Panc1 (cell line): ENCODE data around the gene TNFRSF17. TPM values are rescaled to one million over a fixed set of nuclear protein-coding genes. Genes with fewer than 3 reads are reported as not detected.

Experiments used
- ATAC-seq: fragments of 200-7000 bp; cut with Tn5 transposase; 2 replicates; pipeline ENCODE4 v1.9.1; 2020; ENCODE audit warnings: mild to moderate bottlenecking, moderate library complexity
- BruUV-seq: library from RNA; stranded (reverse); fragments of 400-500 nt; replicated peaks from 2 replicates; lab custom pipeline; 2021; lab: Mats Ljungman, UMichigan
- CTCF ChIA-PET: fragments of 300-600 bp; sonication (Branson Sonifier 250); formaldehyde crosslinking; loops from one replicate; lab custom pipeline; 2022; ENCODE audit warnings: antibody characterized with exemption; lab: Charles Lee
- POLR2A ChIA-PET: fragments of 300-600 bp; sonication (Branson Sonifier 250); formaldehyde crosslinking; loops from one replicate; lab custom pipeline; 2022; ENCODE audit warnings: antibody characterized with exemption; lab: Charles Lee
- DNase-seq: peaks from one replicate; pipeline ENCODE4 v3.0.0-alpha.2; 2010; ENCODE audit warnings: low read depth, low spot score
- H3K27ac ChIP-seq: 2 replicates; pipeline ENCODE4 v1.5.1; 2011; ENCODE audit warnings: mild to moderate bottlenecking, low read length, inconsistent platforms
- H3K27me3 ChIP-seq: fragments of 200-500 bp; sonication (Bioruptor generic); 2 replicates; pipeline ENCODE4 v1.6.0; 2014; ENCODE audit warnings: low read length, inconsistent platforms; ENCODE audit not compliant: control insufficient read depth, insufficient read depth
- H3K36me3 ChIP-seq: fragments of 200-500 bp; sonication (Bioruptor generic); 2 replicates; pipeline ENCODE4 v1.5.1; 2014; ENCODE audit warnings: inconsistent platforms, mild to moderate bottlenecking, low read length, moderate library complexity; ENCODE audit not compliant: control insufficient read depth, insufficient read depth
- H3K4me1 ChIP-seq: 2 replicates; pipeline ENCODE4 v1.5.1; 2011; ENCODE audit warnings: inconsistent platforms, mild to moderate bottlenecking, low read length, moderate library complexity; ENCODE audit not compliant: control insufficient read depth, insufficient read depth
- H3K4me3 ChIP-seq, 2 experiments: 2 replicates each; pipeline ENCODE4 v1.5.1; 2011 to 2012; ENCODE audit warnings: low read depth in 2 of 2, low read length in 2 of 2, mild to moderate bottlenecking in 2 of 2, inconsistent platforms in 1 of 2, moderate library complexity in 1 of 2
- H3K9me3 ChIP-seq: fragments of 200-500 bp; sonication (Bioruptor generic); 2 replicates; pipeline ENCODE4 v1.5.1; 2014; ENCODE audit warnings: low read depth, mild to moderate bottlenecking, inconsistent platforms, low read length, moderate library complexity; ENCODE audit not compliant: control insufficient read depth, insufficient read depth
- CTCF ChIP-seq: fragments of 450-650 bp; IDR thresholded peaks from 2 replicates; pipeline ENCODE4 v1.5.1; 2017; ENCODE audit warnings: mild to moderate bottlenecking
- POLR2AphosphoS5 ChIP-seq: IDR thresholded peaks from 2 replicates; pipeline ENCODE4 v1.6.1; 2012; ENCODE audit warnings: mild to moderate bottlenecking, low read depth, low read length, moderate library complexity
- REST ChIP-seq, 2 experiments: IDR thresholded peaks; 2 replicates each; pipeline ENCODE4 v1.6.1; 2011 to 2012; ENCODE audit warnings: low read depth in 2 of 2, control low read depth in 1 of 2, low read length in 1 of 2, mild to moderate bottlenecking in 1 of 2, moderate library complexity in 1 of 2; ENCODE audit not compliant: insufficient read depth in 1 of 2
- SIN3A ChIP-seq: IDR thresholded peaks from 2 replicates; pipeline ENCODE4 v1.6.1; 2012; ENCODE audit warnings: low read depth, mild to moderate bottlenecking, low read length, moderate library complexity, borderline replicate concordance; ENCODE audit not compliant: insufficient read depth
- TCF7L2 ChIP-seq: IDR thresholded peaks from 2 replicates; pipeline ENCODE4 v1.6.1; 2011; ENCODE audit warnings: mild to moderate bottlenecking, low read depth, low read length, inconsistent platforms
- in situ Hi-C: cut with HindIII; loops from 2 replicates; pipeline ENCODE4 v1.10.0; 2016; ENCODE audit warnings: low sequenced_read_pairs, low pct_unique_long_range_greater_than_20kb
- intact Hi-C: fragments of 100-400 bp; cut with micrococcal nuclease; formaldehyde crosslinking; loops from one replicate; pipeline ENCODE4 v1.10.0; 2022; ENCODE audit not compliant: unreplicated experiment
- total RNA-seq: library from RNA; stranded (reverse); gene quantifications from one replicate; pipeline ENCODE4 v1.2.1, GENCODE V29; 2021; ENCODE audit not compliant: unreplicated experiment

TNFRSF17 gene
- total RNA-seq, 1 experiment from 2014 or later = not detected

GRCh38 chr16:11978080-11978479 is 13.1 kb downstream of the TNFRSF17 start:
- no peak for DNase-seq
- no peaks in the 10 kb centered on the region for H3K36me3 ChIP-seq
- H3K27me3 ChIP-seq = no peaks in the 10 kb centered on the region
- no peak for ATAC-seq
- in situ Hi-C loops = no loop called here
- peak overlapping the region; percentile 73 to 86; a peak in 2 of 4 replicates for H3K4me3 ChIP-seq
- no peaks in the 10 kb centered on the region for H3K9me3 ChIP-seq
- ChIA-PET POLR2A (no interaction called here), CTCF (interaction anchor here (0.8 kb wide), 1 partner anchor 20 kb away, joined by 3 read pairs; no protein-coding TSS in a partner anchor)
- intact Hi-C loops = no loop called here
- H3K27ac ChIP-seq = peak overlapping the region; percentile 78; the same call in 1 of the 2 replicates
- BruUV-seq = TSS peak; percentile 64
- peaks cover 6% of the 10 kb centered on the region; the same call in 1 of the 2 replicates for H3K4me1 ChIP-seq
- TF ChIP-seq TCF7L2 (no peak), REST (IDR thresholded peaks at IDR 0.05; ENCODE audit: insufficient read depth in 1 of 2, low read depth in 2 of 2, low read length in 1 of 2) (no peak), CTCF (no peak), POLR2AphosphoS5 (no peak), SIN3A (no peak)

- no TSS peak for BruUV-seq
- intact Hi-C loops (no loop called here), in situ Hi-C loops (no loop called here)
- H3K9me3 ChIP-seq = no peaks in the 10 kb centered on the region
- H3K27ac ChIP-seq = no peak overlapping the region
- TF ChIP-seq CTCF (no peak), TCF7L2 (no peak), SIN3A (no peak), REST (IDR thresholded peaks at IDR 0.05; ENCODE audit: insufficient read depth in 1 of 2, low read depth in 2 of 2, low read length in 1 of 2) (no peak), POLR2AphosphoS5 (no peak)
- H3K4me3 ChIP-seq = no peak overlapping the region
- ChIA-PET CTCF (interaction anchor here (0.6 kb wide), 1 partner anchor 30 kb away, joined by 5 read pairs; no protein-coding TSS in a partner anchor), POLR2A (no interaction called here)
- H3K36me3 ChIP-seq = no peaks in the 10 kb centered on the region
- ATAC-seq = no peak
- no peaks in the 10 kb centered on the region for H3K27me3 ChIP-seq
- peaks cover 6% of the 10 kb centered on the region; the same call in 1 of the 2 replicates for H3K4me1 ChIP-seq
- no peak for DNase-seq
Observed at GRCh38 chr16:11979013-11979672, 14.1 kb downstream of the TNFRSF17 start.
